Uterus (tissue), 2 donors: ENCODE data around the gene MMGT1.

Experiments used
- CTCF ChIP-seq, 4 experiments: fragments of 200-600 bp in 2 of 4; fragments of 450-650 bp in 2 of 4; sonication (generic) in 2 of 4; IDR thresholded peaks; one replicate each; pipeline ENCODE4 v1.5.1; 2016 to 2019; ENCODE audit warnings: antibody characterized with exemption in 4 of 4, mild to moderate bottlenecking in 2 of 4, moderate library complexity in 1 of 4
- POLR2A ChIP-seq, 2 donors: fragments of 450-650 bp; IDR thresholded peaks; one replicate each; pipeline ENCODE4 v1.6.1; 2016; ENCODE audit warnings: antibody characterized with exemption in 2 of 2, mild to moderate bottlenecking in 1 of 2, moderate library complexity in 1 of 2

- TF ChIP-seq CTCF (IDR thresholded peaks at IDR 0.05) (no peak), POLR2A (IDR thresholded peaks at IDR 0.05) (no peak)
Measured at GRCh38 chrX:135974279-135974856, 580 bp upstream of the MMGT1 start.
